ENCODE measurements around the gene BCAS3.

Gene BCAS3

GRCh38 chr17:61379457-61380216 lies 702.0 kb downstream of the BCAS3 start:
- FAIRE-seq = no peak

GRCh38 chr17:61380217-61380835 lies 702.7 kb downstream of the BCAS3 start:
- FAIRE-seq = no peak

DNA sequence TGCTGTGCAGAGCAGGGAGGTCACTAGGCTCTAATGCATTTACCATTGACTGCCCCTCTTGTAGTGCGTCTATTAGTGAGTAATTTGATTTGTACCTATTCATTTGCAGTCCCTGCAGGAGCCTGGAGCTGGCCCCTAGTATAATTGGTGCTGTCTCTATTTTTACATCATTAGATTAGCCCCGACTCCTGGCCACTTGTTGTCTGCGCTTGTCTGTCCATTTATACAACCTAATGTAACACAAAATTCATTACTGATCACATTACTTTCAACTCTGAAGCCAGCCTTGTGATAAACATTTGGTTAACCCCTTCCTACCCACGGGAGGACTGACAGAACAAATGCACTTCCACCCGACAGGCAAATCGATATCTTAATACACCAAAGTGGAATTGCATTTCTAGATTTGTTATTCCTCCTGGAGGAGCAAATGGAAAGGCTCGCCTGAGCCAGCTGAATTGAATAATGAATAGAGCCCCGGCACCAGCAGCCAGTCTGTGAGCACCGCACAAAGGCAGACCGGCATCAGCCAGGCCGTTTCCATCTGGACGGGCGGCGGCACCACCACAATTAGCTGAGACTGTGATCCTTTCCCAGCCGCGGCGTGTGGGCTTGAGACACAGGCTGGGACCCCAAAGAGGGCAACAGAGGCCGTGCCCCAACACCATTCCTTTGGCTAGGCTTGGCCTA lies 703.3 kb downstream of the BCAS3 start:
- peak; percentile 98 for FAIRE-seq

- no peak for FAIRE-seq
These were observed 703.9 kb downstream of the BCAS3 start for GRCh38 chr17:61381537-61381936.

DNA sequence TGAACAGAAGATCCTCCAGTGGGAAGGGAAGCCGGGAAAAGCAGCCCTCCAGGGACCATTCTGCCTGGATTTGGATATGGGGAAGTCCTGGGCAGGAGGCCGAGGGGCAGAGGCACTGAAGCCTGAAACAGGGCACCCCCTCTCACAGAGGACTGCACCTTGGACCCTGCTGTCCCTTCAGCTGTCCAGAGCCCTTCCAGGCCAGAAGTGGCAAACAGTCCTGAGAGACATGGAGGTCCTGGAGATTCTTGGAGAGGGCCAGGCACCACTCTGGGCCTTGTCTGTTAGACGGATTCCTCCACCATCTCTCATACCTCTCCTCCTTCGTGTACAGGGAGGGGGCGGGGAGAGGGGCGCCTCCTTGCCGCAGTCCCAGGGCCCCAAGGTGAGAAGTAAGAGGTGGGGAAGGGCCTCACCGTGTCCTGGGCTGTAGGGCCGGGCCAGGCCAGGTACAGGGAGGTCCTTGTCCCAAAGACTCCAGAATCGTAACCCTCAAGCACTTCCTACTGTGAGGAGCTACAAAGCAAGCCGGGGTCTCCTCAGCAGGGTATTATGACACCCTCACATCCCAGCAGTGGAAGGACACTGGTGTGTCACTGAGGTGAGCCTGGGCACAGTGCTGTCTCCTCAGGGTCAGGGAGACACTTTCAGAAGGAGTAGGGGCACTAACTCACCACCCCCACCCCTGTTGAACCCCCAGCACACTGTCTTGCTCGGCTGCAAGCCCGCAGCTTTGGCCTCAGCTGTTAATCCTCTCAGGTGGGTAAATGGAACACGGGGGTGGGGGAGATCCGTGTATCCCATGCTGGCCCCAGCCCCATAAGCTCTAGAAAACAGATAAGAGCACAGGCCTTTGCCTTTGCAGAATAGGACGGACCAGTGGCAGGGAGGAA lies 705.4 kb downstream of the BCAS3 start:
- FAIRE-seq = no peak

DNA sequence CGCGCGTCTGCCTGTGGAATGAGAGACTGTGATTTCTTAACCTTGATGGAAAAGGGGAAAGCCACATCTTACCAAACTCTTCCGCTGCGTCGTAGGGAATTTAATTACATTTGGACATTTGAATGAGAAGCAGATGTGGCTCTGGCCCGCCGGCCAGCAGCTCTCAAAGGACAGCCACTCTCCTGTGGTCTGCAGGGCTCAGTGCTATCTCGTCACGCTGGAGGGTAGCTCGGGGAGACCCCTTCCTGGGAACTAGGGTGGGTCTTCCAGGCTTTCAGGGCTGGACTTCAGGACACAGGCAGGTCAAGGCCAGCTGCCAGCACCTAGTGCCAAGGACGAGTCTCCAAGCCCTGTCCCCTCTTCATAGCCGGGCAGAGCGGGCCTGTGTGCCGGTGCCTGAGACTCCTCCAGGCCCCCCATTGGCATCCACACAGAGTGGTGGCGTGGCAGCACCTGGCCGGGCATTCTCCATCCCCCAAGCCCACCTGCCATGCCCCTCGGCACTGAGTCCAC lies 706.1 kb downstream of the BCAS3 start:
- no peak for FAIRE-seq

DNA sequence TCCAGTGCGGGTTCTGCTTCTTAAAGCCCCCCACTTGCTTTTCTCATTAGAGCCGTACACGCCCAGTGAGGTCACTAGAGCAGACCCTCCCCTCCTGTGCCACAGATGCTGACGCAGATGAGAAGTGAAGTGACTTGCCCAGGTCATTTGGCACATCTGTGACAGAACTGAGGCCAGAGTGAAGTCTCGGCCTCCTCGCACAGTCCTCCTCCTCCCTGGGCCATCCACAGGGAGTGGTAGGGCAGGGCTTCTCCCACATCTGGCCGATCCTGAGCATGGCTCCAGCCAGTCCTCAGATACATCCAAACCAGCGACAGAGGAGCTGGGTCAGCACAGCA lies 706.7 kb downstream of the BCAS3 start:
- no peak for FAIRE-seq

DNA sequence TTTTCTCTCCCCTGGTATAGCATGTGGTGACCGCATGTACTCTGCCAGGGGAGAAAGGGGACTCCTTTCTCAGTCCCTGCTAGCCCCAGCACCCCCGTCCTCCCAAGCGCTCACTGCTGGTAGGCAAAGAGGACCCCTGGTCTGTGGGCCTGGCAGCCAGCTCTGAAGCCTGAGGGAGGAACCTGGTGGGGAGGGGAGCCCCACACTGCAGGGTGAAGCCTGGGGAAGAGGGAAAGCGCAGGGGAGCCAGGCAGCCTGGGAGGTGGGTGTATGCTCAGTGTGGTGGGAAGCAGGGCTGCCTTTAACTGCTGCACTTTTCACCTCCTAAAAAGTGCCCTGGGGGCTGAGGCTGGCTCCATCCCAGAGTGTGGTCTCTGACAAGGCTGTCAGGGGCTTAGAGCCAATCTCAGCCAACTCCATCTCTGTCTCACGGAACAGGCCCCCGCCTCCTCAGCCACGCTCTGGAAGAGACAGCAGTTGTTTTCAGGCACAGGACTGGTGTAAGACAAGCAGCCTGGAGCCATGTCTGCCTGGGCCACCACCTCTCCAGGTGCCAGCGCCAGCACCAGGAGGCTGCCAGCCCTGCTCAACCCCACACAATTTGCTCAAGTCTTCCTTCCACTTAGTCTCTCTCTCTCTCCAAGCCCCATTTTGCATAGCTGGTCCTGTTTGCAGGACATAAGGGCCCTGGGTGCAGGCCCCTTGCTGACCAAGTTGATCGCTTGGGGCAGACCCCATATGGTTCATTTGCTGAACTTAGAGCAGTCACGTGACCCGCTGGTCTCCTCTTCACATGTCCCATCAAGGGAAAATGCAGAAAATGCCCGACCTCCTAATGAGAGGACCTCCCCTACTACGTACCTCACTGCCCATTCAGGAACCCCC lies 707.3 kb downstream of the BCAS3 start:
- no peak for FAIRE-seq

DNA sequence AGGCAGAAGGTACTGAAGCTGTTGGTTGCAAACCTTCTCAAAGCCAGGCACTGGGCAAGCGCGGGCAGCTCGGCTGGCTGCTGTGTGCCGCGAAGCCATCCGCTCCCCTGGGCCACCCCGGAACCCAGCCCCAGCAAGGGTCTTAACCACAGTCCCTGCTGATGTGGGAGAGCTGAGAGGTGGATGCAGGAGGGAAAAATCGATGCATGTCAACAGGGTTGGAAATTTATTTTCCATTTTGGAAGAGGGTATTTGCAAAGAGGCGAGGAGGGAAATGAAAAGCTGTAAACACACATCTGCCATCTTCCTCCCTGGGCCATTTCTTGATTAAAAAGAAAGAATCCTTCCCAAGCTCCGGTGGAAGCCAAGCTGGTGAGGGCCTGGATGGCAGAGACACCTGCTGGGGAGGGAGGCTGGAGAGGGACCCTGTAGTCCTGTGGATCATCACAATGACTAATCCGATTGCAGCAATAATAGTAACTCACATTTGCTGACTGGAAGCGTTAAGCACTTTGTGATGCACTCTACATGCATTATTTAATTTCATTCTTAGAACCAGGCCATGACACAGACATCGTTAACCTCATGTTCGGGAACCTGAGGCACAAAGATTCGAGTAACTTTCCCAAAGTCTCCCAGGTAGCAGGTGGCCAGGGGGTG lies 708.1 kb downstream of the BCAS3 start:
- no peak for FAIRE-seq

DNA sequence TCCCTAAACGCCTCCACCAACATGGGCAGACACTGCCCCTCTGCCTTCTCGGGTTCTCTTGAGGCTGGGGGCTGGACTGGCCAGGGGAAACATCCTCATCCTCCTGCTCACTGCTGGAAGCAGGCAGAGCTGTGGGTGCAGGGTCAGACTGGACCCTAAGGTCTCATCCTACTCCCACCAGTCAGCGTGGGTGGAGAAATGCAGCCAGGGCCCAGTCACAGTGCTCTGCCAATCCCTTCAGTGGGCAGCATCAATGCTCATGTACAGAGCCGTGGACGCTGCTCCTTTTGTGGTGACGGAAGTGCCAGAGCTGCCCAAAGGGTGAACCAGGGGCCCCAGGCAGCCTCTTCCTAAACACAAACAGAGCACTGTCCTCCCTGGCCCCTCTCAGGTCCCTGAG lies 708.6 kb downstream of the BCAS3 start:
- no peak for FAIRE-seq

DNA sequence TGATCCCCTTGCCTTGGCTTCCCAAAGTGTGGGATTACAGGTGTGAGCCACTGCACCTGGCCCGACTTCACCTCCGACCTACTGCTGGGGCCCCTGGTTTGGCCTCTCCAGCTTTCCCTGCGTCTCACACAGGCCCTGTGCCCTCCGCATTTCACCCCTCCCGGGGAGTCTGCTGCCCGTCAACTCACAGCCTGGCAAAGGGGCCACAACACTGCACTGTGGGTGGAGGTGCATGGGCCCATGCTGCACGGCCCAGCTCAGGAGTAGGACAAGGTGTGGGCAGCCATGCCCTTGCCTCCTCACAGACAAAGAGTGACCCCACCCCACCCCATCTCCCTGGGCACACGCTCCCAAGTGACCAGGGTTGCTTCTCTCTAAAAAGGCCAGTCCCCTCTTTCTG lies 709.4 kb downstream of the BCAS3 start:
- FAIRE-seq = no peak

DNA sequence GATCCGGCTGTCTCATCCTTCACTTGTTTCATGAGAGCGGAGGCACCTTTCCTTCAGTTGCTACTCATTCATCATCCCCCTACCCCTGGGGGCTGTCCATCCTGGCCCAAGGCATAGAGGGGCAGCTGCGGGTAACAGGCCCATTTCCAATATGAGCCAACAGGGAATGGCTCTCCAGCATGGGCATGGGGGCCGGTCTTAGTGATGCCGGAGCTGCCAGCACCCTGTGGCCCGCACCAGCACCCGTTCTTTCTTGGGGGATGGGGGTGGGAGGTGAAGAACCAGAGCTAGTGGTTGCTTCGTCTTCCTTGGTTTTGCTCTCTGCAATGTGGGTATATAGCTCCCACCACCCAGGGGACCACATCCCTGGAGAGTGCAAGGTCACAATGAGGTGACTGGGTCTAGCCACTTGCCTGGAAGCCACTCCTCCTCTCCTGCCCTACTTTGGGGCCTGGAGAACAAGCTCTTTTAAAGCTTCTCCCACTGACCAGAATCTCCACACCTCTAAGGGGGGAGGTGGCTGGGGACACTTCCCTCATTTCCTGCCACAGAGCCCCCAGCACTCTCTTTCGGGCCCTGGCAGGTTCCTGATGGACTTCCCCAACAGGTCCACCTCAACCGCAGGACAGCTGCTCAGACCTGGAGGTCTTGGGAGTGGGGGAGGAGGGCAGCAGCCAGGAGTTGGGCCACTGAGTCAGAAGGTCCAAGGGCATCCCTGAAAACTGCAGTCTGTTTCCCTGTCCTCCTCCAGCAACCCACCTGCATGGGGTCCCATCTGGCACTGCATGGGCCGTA lies 710.1 kb downstream of the BCAS3 start:
- no peak for FAIRE-seq

GRCh38 chr17:61388561-61389356 lies 711.1 kb downstream of the BCAS3 start:
- no peak for FAIRE-seq

DNA sequence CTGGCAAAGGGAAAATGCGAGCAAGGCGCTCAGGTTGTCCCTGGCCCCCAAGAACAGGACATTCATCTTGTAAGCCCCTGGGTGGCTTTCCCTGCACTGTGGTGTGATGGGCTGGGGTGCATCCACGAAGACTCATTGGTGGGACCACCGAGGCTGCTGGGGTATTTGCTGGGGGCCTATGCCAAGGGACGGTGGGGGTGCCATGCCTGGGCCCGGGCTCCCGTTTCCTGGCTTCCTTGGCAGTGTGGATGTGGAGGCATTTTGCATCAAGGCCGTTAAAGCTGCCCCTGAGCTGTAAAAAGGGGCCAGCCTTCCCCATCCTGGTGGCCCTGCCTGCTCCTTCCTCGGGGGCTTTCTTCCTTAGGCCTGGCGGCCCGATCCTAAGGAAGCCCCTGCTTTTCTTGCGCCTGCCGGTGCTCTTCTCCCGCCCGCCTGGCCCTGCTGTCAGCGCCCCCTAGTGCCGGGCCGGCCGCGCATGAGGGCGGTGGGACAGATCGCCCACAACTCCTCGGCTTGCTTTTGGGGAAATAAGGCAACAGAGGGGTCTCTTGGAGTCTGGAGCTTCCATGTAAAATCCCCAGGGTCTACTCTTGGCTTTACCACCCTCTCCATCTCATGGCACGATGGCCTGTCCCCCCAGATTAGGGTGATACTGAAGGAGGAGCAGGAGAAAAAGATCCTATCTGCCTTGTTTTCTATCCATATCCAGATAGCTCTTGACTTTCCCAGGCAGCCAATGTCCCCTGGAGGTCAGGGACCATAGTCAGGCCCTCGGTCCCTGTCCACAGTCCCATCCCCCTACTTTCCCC lies 712.2 kb downstream of the BCAS3 start:
- no peak for FAIRE-seq

DNA sequence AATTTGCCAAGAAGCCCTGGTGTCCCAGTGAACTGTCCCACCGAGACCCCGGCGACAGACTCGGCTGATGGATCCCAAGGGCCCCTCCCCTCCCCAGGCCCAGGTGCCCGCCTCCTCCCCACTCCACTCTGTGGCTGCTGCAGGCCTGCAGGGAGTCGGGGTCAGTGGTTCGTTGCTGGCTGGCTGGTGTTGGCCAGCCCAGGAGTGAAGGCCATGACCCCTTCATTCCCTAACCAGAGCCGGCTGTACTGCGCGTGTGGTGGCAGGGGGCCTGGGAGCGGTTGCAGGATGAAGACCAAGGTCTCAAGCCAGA lies 712.8 kb downstream of the BCAS3 start:
- no peak for FAIRE-seq

DNA sequence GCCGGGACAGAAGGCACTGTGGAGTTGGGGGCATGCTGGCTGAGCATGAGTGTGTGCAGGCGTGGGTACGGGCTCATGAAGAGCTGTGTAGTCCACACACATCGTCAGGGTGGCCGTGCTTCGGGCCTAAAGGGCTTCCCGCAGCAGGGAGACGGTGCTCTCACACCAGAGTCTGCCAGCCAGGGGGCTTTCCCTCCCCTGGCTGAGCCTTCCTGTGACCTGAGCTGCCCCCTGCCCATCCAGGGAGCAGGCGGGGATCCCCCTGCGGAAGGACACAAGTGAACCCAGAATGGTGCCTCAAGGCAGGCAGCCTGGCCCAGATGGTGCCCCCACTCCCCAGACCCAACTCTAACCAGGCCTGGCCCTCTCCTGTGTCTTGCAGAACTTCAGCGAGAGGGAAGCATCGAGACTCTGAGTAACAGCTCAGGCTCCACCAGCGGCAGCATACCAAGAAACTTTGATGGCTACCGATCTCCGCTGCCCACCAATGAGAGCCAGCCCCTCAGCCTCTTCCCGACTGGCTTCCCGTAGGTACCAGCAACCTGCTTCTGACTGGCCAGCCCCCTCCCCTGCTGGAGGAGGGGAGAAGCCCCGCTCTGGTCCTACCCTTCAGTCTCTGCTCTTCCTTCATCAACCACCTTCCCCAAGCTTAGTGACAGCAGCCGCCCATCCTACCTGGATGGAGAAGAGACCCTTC lies 714.1 kb downstream of the BCAS3 start:
- FAIRE-seq = no peak

GRCh38 chr17:61392679-61393078 lies 715.0 kb downstream of the BCAS3 start:
- FAIRE-seq = no peak

- FAIRE-seq = no peak
These were observed 715.9 kb downstream of the BCAS3 start for GRCh38 chr17:61393550-61393903.
